HG03139 (cell line): ENCODE results near the gene HUNK.
"Not testable (repeated sequence)": the region's sequence is repeated elsewhere in the genome, so short reads cannot be mapped to it uniquely, and the experiment has no call there.

ENCODE experiments used
- ATAC-seq: cut with Tn5 transposase; IDR thresholded peaks from one replicate; pipeline ENCODE4 v1.9.1; 2021; ENCODE audit not compliant: unreplicated experiment

The HUNK gene

DNA sequence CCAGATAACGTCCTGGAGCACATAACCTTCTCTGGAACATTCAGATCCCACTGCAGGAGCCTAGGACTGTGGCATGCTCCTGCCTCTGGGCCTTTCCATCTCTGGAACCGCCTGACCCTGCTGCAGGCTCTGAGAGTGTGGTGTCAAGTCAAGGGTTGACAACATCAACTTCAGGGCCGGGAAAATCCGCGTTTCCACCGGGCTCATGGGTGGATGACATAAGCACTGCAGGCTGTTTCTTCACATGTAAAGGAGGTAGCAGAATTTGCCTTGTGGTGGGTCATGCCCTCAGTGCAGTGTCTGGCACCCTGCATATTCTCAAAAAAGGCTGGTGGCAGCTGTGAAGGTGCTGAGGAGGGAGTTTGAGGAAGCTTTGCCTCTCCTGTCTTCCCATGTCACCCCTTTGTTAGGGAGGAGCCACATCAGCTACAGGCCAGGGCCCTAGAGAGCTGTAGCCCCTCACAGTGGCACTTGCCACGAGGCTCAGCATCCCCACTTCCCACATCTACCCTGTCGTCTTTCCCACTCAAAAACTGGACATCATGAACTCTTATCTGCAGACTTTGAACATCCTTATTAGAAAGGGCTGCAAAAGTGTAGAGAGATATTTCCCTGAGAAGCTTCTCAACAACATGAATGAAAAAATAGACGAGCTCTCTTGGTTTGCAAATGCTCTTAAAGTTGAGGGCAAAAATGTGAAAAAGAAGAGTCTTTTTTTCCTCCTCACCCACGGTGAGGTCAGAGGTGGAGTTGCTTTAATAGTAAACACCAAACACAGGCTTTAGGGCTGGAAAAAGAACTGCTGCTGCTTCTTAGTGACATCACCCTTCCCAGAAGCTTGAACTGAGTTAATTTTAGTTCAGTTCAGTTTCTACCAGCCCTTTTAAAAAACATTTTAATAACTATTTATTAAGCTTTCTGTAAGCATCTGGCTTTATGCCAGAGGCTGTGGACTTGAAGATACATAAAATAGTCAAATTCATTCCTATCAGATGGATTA lies 121.3 kb downstream of the HUNK start:
- no peak for ATAC-seq

GRCh38 chr21:31997191-31997590 lies 124.4 kb downstream of the HUNK start:
- no peak for ATAC-seq

- no peak for ATAC-seq
Observed at GRCh38 chr21:31999810-32000468, 127.1 kb downstream of the HUNK start.

- ATAC-seq, result no peak
Observed at GRCh38 chr21:32001390-32001789, 128.6 kb downstream of the HUNK start.

- ATAC-seq, result no peak
Observed at GRCh38 chr21:32003411-32003810, 130.6 kb downstream of the HUNK start.

GRCh38 chr21:32004291-32004690 lies 131.5 kb downstream of the HUNK start:
- no peak for ATAC-seq

GRCh38 chr21:32007456-32007855 lies 134.6 kb downstream of the HUNK start:
- no peak for ATAC-seq

- no peak for ATAC-seq
Observed at GRCh38 chr21:32008714-32009113, 135.9 kb downstream of the HUNK start.

- no peak for ATAC-seq
Observed at GRCh38 chr21:32009263-32009662, 136.4 kb downstream of the HUNK start.

GRCh38 chr21:32015461-32016139 lies 142.8 kb downstream of the HUNK start:
- ATAC-seq, result no peak

- ATAC-seq, result no peak
Observed at GRCh38 chr21:32018381-32018780, 145.6 kb downstream of the HUNK start.

DNA sequence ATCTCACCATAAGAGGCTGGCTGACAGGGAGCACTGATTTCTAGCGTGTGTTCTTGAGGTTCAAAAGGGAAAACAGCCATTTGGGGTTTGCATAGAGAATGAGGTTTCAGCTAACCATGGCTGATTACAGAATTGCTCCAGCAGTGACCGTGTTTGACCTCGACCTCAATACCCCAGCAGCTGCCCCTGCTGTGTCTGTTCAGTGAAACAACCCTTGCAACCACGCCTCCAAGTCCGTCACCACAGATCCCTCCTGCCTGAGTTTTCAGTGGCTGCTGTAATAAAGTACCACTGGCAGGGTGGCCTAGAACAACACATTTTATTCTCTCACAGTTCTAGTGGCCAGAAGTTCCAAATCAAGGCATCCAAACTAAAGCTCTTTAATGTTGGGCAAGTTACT lies 147.7 kb downstream of the HUNK start:
- no peak for ATAC-seq

- no peak for ATAC-seq
Observed at GRCh38 chr21:32021319-32021994, 148.6 kb downstream of the HUNK start.

- no peak for ATAC-seq
Observed at GRCh38 chr21:32022146-32022545, 149.3 kb downstream of the HUNK start.

- ATAC-seq, result no peak
Observed at GRCh38 chr21:32030146-32030652, 157.4 kb downstream of the HUNK start.

DNA sequence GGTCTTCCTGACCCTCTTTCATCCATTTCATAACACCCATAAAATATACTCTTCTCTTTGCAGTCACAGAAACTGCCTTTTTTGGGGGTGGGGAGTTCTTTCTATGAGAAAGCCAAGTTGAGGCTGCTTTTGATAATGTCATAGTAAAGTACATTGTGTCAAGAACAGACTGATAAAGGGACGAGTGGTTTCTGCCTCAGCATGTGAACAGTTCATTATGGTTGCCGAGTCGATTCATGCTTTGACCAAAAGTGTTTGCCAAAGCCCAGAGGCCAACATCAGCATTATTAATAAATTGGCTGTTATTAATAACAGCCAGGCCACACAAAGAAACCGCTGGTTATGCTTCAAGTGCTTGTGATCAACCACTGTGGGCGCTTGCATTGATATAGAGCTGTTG lies 162.0 kb downstream of the HUNK start:
- ATAC-seq, result no peak

DNA sequence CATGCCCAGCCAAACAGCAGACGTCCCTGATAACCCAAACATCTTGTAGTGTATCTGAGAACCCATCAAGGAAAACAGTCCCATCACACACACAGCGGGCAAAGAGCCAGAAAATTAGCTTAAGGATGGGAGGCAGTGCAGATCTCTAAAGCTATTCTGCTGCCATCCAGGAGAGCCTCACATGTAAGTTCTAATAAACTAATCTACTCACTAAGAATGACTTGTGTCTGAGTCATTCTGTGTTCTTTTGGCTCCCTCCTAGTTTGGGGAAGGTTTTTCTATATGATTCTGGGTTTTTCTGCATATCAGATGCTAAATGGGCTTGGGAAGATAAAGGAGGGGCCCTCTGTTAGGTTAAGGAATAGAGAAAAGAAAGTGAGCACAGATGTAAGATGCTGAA lies 162.8 kb downstream of the HUNK start:
- no peak for ATAC-seq

DNA sequence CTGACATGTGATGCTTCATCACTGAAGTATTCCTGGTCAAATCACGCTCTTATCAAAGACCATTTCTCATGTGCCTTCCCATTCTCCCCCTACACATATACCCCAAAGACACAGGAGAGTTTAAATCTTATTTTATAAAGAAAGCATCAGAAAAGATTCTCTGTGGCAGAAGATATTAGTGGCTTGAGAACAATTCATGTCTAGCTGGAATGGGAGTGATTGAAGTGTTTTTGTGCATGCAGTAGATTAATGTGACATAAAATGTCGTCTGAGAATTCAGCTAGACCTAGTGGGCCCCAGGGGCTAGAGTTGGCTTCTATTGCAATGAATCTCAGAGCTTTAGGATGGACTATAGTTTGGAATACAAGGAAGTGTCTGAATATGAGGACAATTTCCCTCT lies 163.9 kb downstream of the HUNK start:
- no peak for ATAC-seq

DNA sequence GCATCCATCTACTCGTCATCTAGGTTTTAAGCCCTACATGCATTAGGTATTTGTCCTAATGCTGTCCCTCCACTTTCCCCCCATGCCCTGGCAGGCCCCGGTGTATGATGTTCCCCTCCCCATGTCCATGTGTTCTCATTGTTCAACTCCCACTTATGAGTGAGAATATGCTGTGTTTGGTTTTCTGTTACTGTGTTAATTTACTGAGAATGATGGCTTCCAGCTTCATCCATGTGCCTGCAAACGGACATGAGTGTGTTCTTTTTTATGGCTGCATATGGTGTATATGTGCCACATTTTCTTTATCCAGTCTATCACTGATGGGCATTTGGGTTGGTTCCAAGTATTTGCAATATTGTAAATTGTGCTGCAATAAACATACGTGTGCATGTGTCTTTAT lies 165.9 kb downstream of the HUNK start:
- not testable (repeated sequence) for ATAC-seq

DNA sequence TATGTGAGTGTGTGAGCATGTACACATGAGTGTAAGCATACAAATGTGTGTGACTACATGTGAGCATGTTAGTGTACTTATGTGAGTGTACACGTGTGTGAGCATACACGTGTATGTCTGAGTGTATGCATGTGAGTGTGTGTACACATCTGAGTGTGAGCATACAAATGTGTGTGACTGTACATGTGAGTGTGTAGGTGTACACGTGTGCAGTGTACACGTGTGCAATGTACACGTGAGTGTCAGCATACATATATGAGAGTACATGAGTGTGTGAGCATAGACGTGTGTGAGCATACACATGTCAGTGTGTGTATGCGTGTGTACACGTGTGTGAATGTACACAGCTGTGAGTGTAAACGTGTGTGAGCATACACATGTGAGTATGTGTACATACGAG lies 170.6 kb downstream of the HUNK start:
- no peak for ATAC-seq
